Activated naive CD4-positive, alpha-beta T cell treated with anti-CD3 and anti-CD28 coated beads for 36 hours (primary cell): ENCODE measurements around the gene IFITM5. TPM values are rescaled to one million over a fixed set of nuclear protein-coding genes. Genes with fewer than 3 reads are reported as not detected.
"Not testable (repeated sequence)": the region's sequence is repeated elsewhere in the genome, so short reads cannot be mapped to it uniquely, and the experiment has no call there.

Experiments
- CTCF ChIA-PET: fragments of 350-600 bp; sonication (Branson Sonifier 250); formaldehyde crosslinking; loops from one replicate; lab custom pipeline; 2021; ENCODE audit warnings: antibody characterized with exemption; lab: Charles Lee
- DNase-seq: peaks from one replicate; pipeline ENCODE4 v3.0.0-alpha.2; 2020
- H3K27ac Mint-ChIP-seq: one replicate; pipeline ENCODE4 v1.8.0; 2021; ENCODE audit warnings: mild to moderate bottlenecking, mixed read lengths
- H3K27me3 Mint-ChIP-seq: one replicate; pipeline ENCODE4 v1.8.0; 2021; ENCODE audit warnings: low read depth, mixed read lengths
- H3K36me3 Mint-ChIP-seq: one replicate; pipeline ENCODE4 v1.8.0; 2021; ENCODE audit warnings: low read depth, mixed read lengths
- H3K4me1 Mint-ChIP-seq: one replicate; pipeline ENCODE4 v1.8.0; 2021; ENCODE audit warnings: low read depth, mixed read lengths
- H3K4me3 Mint-ChIP-seq: one replicate; pipeline ENCODE4 v1.8.0; 2021; ENCODE audit warnings: mild to moderate bottlenecking, moderate library complexity, mixed read lengths
- H3K9me3 Mint-ChIP-seq: one replicate; pipeline ENCODE4 v1.8.0; 2021; ENCODE audit warnings: mixed read lengths
- intact Hi-C: fragments of 100-400 bp; cut with micrococcal nuclease; formaldehyde crosslinking; loops from one replicate; pipeline ENCODE4 v1.15.1; 2023
- total RNA-seq, 2 experiments: library from RNA; stranded (reverse); gene quantifications; one replicate each; pipeline ENCODE4 v1.2.3, GENCODE V29; 2021

Gene IFITM5
- total RNA-seq, 2 experiments from 2014 or later: not detected

DNA sequence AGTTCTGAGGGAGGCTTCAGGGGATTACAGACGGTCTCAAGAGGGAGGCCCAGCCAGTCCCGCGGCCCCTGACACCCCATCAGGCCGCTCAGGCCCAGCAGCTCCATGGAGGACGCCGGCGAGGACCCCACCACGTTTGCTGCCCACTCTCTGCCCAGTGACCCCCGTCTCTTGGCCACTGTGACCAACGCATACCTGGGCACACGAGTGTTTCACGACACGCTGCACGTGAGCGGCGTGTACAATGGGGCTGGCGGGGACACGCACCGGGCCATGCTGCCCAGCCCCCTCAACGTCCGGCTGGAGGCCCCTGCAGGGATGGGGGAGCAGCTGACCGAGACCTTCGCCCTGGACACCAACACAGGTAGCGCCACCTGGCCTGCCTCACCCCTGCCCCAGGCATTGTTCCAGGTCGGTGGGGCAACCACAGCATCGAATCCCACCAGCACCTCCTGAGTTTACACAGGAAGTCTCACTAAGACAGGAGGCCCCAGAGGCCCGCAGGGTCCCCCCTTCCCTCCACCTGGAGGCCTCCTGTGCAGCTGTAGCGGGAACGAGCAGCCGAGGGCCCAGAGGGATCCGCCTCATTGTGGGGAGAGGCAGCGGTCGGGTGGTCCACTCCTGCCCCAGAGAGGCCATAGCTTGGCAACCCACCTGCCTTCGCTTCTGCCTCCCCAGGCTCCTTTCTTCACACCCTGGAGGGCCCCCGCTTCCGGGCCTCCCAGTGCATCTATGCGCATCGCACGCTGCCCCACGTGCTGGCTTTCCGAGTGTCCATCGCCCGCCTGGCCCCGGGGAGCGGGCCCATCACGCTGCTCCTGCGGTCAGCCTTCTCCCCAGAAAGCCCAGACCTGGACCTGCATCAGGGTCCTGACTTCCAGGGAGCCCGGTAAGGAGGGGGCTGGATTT lies 9.4 kb downstream of the IFITM5 start:
- intact Hi-C loops: loop anchor here (1.0 to 5.0 kb wide), 3 partner anchors 9 to 83 kb away; partner anchors contain the start of genes BET1L and RIC8A
- CTCF ChIA-PET: interaction anchor here (1.0 to 4.2 kb wide), 2 partner anchors 15 to 39 kb away, joined by 3 to 12 read pairs; no protein-coding TSS in a partner anchor
- H3K4me3 Mint-ChIP-seq: peak overlapping the region; percentile 72
- DNase-seq: no peak
- H3K36me3 Mint-ChIP-seq: peaks cover 19% of the 10 kb centered on the region
- H3K4me1 Mint-ChIP-seq: peaks cover 33% of the 10 kb centered on the region
- H3K27me3 Mint-ChIP-seq: peaks cover 2% of the 10 kb centered on the region
- H3K27ac Mint-ChIP-seq: peak overlapping the region; percentile 73
- no peaks in the 10 kb centered on the region for H3K9me3 Mint-ChIP-seq

DNA sequence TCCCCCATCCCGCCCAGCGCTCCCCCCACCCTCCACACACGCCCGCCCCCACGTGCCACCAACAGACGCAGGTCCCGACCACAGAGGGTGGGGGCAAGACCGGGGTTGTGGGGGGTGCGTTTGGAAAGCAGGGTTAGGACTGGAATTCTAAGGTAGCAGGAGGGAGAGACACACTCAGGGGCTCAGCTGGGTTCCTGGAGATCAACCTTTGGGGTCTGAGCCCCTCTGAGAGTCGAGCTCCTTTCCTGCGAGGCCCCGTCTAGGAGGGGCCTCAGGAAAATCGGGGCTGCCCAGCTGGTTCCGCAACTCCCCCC lies 10.0 kb downstream of the IFITM5 start:
- DNase-seq: peak; percentile 12
- no peaks in the 10 kb centered on the region for H3K9me3 Mint-ChIP-seq
- H3K36me3 Mint-ChIP-seq: peaks cover 19% of the 10 kb centered on the region
- intact Hi-C loops: loop anchor here (1.0 to 5.0 kb wide), 3 partner anchors 8 to 82 kb away; partner anchors contain the start of genes BET1L and RIC8A
- H3K4me3 Mint-ChIP-seq: peak overlapping the region; percentile 72
- peak overlapping the region; percentile 56 for H3K27ac Mint-ChIP-seq
- CTCF ChIA-PET: interaction anchor here (4.2 kb wide), 1 partner anchor 16 kb away, joined by 12 read pairs; no protein-coding TSS in a partner anchor
- peaks cover 34% of the 10 kb centered on the region for H3K4me1 Mint-ChIP-seq
- peaks cover 2% of the 10 kb centered on the region for H3K27me3 Mint-ChIP-seq

DNA sequence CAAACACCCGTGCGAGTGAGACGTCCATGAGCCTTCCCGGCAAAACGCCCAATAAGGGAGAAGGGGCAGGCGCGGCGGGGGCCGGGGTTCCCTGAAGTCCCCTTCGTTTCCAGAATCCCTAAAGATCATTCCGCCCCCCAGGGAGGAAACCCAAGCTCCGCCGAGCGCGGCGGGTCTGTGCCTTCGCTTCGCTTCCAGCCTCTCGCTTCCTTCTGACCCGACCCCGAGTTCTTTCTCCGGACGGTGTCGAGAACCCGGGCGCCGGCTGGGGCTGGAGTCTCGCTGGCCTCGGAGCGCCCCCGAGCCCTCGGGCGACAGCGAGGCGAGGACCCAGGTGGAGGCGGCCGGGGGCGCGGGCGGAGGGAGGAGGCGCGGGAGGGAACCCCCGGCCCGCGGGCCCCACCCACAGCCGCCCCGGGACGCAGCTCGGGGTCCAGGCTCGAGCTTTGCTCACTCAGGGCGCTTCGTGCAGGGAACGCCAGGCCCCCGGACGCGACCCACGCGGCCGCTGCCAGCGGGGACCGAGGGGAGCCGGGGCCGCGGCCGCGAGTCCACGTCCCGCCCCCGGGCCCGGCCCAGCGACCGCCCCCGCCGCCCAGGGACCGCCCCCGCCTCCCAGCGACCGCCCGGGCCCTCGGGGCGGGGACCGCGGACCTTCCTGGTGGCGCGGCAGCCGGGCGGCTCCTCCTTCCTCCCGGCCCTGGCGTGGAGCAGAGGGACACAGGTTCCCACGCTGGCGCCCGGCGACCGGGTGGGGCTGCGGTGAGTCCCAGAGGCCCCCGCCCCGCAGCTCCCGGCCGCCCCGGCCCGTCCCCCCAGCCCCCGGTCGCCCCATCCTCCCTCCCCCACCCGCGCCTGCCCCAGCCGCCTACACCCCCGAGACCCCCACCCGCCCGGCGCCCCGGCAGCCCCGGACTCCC lies 10.6 kb downstream of the IFITM5 start, which contains the start of gene PGGHG:
Gene PGGHG, plus strand, starts transcription at position 649 of the 920 bp plus-strand sequence. CDS start 691 bp downstream, outside the sequence.
- intact Hi-C loops: loop anchor here (1.0 to 5.0 kb wide), 3 partner anchors 7 to 81 kb away; partner anchors contain the start of genes BET1L and RIC8A

DNA sequence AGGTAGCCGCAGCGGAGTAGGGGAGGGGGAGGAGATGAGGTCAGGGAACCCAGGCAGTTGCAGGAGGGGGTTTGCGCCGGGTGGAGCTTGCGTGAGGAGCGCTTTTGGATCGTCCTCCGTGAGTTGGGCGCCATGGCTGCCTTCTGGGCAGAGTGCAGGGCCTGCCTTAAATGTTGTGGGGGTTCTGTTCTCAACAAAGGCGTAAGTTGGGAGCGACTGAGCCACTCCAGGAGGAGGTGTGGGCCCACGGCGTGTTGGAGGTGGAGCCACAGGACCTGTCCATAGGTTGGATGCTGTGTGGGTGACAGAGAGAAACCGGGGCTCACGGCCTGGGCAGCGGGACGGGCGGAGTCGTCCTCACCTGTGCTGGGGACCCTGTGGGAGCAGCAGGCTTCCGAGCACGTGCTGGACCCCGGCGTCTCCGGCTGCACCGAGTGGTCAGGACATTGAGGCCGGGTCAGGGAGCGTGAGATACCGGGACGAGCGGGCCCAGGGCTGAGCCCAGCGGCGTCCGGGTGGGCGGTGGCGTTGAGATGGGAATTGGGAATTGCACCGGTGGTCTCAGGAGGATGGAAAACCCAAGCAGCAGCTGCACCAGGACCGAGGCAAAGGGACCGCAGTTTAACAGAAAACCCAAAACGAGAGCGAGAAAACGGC lies 11.4 kb downstream of the IFITM5 start:
- Mint-ChIP-seq H3K4me1 (peaks cover 42% of the 10 kb centered on the region), H3K4me3 (peak overlapping the region; percentile 98), H3K9me3 (no peaks in the 10 kb centered on the region), H3K27me3 (peaks cover 2% of the 10 kb centered on the region), H3K36me3 (peaks cover 19% of the 10 kb centered on the region), H3K27ac (peak overlapping the region; percentile 97)
- no peak for DNase-seq
- CTCF ChIA-PET: interaction anchor here (0.7 to 4.2 kb wide), 4 partner anchors 17 to 37 kb away, joined by 3 to 12 read pairs (median 6); no protein-coding TSS in a partner anchor
- intact Hi-C loops: loop anchor here (1.0 to 5.0 kb wide), 5 partner anchors 19 to 81 kb away; partner anchors contain the start of genes BET1L, PSMD13, RIC8A and SIRT3

More for the DNA sequence above, 10.6 kb downstream of the IFITM5 start, which contains the start of gene PGGHG:
- CTCF ChIA-PET: interaction anchor here (0.7 to 4.2 kb wide), 3 partner anchors 16 to 38 kb away, joined by 3 to 12 read pairs (median 10); no protein-coding TSS in a partner anchor
- peak; percentile 54 for DNase-seq
- peak within 1 kb of the TSS; percentile 97 for H3K27ac Mint-ChIP-seq
- no peaks in the 10 kb centered on the region for H3K9me3 Mint-ChIP-seq
- H3K4me1 Mint-ChIP-seq: peaks cover 36% of the 10 kb centered on the region
- peaks cover 2% of the 10 kb centered on the region for H3K27me3 Mint-ChIP-seq
- peak within 1 kb of the TSS; percentile 98 for H3K4me3 Mint-ChIP-seq
- peaks cover 19% of the 10 kb centered on the region for H3K36me3 Mint-ChIP-seq

DNA sequence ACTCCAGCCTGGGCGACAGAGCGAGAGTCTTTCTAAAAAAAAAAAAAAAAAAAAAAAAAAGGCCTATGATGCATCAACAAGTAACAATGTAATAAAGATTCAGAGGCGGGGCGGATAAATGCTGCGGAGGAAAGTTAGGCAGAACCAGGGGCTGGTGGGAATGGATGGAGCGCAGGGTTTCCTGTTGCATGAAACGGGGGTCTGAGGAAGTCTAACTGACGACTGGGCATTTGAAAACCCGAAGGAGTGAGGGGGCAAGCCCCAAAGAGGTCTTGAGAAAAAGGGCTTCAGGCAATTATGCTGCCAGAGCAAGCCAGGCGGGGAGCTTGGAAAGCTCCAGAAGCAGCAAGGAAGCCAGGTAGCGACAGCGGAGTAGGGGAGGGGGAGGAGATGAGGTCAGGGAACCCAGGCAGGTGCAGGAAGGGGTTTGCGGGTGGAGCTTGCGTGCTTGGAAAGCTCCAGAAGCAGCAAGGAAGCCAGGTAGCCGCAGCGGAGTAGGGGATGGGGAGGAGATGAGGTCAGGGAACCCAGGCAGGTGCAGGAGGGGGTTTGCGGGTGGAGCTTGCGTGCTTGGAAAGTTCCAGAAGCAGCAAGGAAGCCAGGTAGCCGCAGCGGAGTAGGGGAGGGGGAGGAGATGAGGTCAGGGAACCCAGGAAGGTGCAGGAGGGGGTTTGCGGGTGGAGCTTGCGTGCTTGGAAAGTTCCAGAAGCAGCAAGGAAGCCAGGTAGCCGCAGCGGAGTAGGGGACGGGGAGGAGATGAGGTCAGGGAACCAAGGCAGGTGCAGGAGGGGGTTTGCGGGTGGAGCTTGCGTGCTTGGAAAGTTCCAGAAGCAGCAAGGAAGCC lies 12.1 kb downstream of the IFITM5 start:
- Mint-ChIP-seq H3K4me3 (peak overlapping the region; percentile 98), H3K4me1 (peaks cover 49% of the 10 kb centered on the region), H3K27ac (peak overlapping the region; percentile 97), H3K36me3 (peaks cover 21% of the 10 kb centered on the region)
- peak; percentile 82 for DNase-seq
- not testable (repeated sequence) for H3K9me3 Mint-ChIP-seq, H3K27me3 Mint-ChIP-seq
- CTCF ChIA-PET: interaction anchor here (0.7 to 4.2 kb wide), 5 partner anchors 18 to 127 kb away, joined by 3 to 12 read pairs (median 3); partner anchors contain the start of gene SIGIRR
- intact Hi-C loops: loop anchor here (1.0 to 5.0 kb wide), 4 partner anchors 18 to 80 kb away; partner anchors contain the start of genes BET1L, PSMD13, RIC8A and SIRT3

DNA sequence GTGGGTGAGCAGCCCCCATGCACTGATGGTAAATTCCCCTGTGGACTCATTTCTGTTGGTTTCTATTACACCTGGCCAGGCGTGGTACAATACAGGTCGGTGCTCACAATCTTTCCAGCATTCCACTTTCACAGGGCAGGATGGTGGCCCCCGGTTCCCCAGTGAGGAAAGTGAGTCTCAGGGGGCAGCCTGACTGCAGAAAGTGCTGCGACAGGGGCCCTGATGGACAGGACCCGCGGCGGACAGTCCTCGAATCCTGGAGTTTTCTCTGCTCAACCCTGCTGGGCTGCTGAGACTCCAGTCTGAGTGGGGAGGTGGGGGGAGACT lies 13.5 kb downstream of the IFITM5 start:
- H3K4me3 Mint-ChIP-seq: no peak overlapping the region
- peak overlapping the region; percentile 31 for H3K27ac Mint-ChIP-seq
- CTCF ChIA-PET: interaction anchor here (0.9 to 1.0 kb wide), 2 partner anchors 37 to 69 kb away, joined by 3 read pairs; no protein-coding TSS in a partner anchor
- intact Hi-C loops: loop anchor here (2.0 to 5.0 kb wide), 2 partner anchors 35 to 79 kb away; partner anchors contain the start of genes BET1L and RIC8A
- peaks cover 14% of the 10 kb centered on the region for H3K27me3 Mint-ChIP-seq
- peak; percentile 3 for DNase-seq
- no peaks in the 10 kb centered on the region for H3K9me3 Mint-ChIP-seq
- peaks cover 20% of the 10 kb centered on the region for H3K36me3 Mint-ChIP-seq
- H3K4me1 Mint-ChIP-seq: peaks cover 58% of the 10 kb centered on the region

DNA sequence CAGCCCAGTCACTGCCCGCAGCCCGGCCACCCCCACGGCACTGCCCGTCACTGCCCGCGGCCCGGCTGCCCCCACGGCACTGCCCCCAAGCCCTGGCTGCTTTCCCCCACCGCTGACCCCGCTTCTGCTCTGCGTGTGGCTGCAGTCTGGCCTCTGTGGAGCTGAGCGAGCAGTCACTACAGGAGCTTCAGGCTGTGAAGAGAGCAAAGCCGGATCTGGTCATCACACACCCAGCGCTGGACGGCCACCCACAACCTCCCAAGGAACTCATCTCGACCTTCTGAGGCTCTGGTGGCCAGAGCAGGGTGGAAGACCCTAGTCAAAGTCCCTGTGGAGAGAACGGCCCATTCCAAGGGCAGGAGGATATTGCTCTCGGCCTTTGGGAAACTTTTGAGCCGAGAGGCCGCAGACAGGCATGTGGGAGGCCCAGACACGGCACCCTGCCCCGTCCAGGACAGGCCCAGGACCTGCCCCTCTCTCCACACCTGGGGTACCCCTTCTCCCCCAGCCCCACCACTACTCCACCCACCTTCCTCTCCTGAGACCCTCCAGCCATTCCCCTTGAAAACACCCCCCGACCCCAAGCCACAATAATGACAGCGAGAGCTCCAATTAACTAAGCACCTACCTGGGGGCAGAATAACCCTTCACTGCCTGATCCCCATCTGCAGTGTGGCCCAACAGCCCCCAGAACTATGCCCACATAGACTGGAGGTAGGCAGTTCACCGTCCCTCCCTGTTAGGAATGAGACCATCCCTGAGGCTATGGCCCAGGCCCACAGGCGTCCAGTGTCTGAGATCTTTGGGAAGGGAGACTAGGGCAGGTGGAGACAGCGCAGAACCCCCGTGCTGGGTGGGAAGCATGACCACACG lies 14.1 kb downstream of the IFITM5 start:
- H3K4me3 Mint-ChIP-seq: no peak overlapping the region
- H3K9me3 Mint-ChIP-seq: no peaks in the 10 kb centered on the region
- peaks cover 58% of the 10 kb centered on the region for H3K4me1 Mint-ChIP-seq
- H3K36me3 Mint-ChIP-seq: peaks cover 19% of the 10 kb centered on the region
- peaks cover 16% of the 10 kb centered on the region for H3K27me3 Mint-ChIP-seq
- H3K27ac Mint-ChIP-seq: peak overlapping the region; percentile 31
- peak; percentile 3 for DNase-seq
- CTCF ChIA-PET: interaction anchor here (2.8 kb wide), 1 partner anchor 35 kb away, joined by 14 read pairs; no protein-coding TSS in a partner anchor
- intact Hi-C loops: loop anchor here (5.0 kb wide), 1 partner anchor 78 kb away; the partner anchor contains the start of genes BET1L and RIC8A

DNA sequence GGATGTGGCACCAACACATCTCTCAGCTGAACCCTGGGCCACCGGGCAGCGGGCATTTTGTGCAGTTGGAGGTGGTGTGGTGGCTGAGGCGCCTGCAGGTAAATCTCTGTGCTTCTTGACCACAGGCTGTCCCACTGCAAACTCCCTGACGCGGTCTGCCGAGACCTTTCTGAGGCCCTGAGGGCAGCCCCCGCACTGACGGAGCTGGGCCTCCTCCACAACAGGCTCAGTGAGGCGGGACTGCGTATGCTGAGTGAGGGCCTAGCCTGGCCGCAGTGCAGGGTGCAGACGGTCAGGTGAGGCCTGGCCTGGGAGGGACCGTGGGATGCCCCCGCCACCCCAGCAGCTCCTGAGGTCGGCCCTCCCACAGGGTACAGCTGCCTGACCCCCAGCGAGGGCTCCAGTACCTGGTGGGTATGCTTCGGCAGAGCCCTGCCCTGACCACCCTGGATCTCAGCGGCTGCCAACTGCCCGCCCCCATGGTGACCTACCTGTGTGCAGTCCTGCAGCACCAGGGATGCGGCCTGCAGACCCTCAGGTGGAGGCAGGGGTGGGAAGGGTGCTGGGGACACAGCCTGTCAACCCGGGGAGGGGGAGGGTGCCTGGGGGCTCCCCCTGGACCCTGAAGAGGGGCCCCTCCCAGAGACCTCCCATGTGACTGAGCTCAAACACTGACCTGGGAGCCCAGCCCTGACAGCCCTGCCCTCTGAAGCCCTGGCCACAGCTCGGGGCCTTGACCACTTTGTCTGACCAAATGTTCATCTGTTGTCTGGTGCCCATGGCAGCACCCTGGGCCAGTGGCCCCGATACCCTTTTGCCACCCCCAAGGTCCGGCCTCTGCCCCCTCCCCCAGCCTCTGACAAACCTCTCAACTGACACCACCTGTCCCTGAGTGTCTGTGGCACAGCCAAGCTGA lies 15.0 kb downstream of the IFITM5 start:
- Mint-ChIP-seq H3K9me3 (no peaks in the 10 kb centered on the region), H3K4me3 (no peak overlapping the region), H3K27ac (peak overlapping the region; percentile 81), H3K4me1 (peaks cover 55% of the 10 kb centered on the region), H3K36me3 (peaks cover 12% of the 10 kb centered on the region), H3K27me3 (peaks cover 18% of the 10 kb centered on the region)
- peak; percentile 4 for DNase-seq
- CTCF ChIA-PET: interaction anchor here (0.6 to 2.8 kb wide), 2 partner anchors 34 to 80 kb away, joined by 5 to 14 read pairs; no protein-coding TSS in a partner anchor
- intact Hi-C loops: loop anchor here (5.0 kb wide), 1 partner anchor 77 kb away; the partner anchor contains the start of genes BET1L and RIC8A
